GM12801 (cell line): ENCODE results near the gene ZNF236.

Experiments used
- CTCF ChIP-seq: IDR thresholded peaks from one replicate; pipeline ENCODE4 v1.5.1; 2011; ENCODE audit warnings: control low read depth; ENCODE audit not compliant: insufficient read length; ENCODE audit errors: extremely low read depth

Gene ZNF236

GRCh38 chr18:77001041-77001440, 178.7 kb downstream of the ZNF236 start:
- TF ChIP-seq CTCF = no peak

GRCh38 chr18:77001979-77002378, 179.6 kb downstream of the ZNF236 start:
- no peak for TF ChIP-seq CTCF

GRCh38 chr18:77002496-77002895, 180.1 kb downstream of the ZNF236 start:
- TF ChIP-seq CTCF = no peak

GRCh38 chr18:77003316-77003715, 181.0 kb downstream of the ZNF236 start:
- no peak for TF ChIP-seq CTCF

GRCh38 chr18:77004555-77005380, 182.4 kb downstream of the ZNF236 start:
- TF ChIP-seq CTCF = no peak

- TF ChIP-seq CTCF = no peak
These were observed 183.4 kb downstream of the ZNF236 start for GRCh38 chr18:77005651-77006195.

GRCh38 chr18:77006305-77007175, 184.2 kb downstream of the ZNF236 start:
- no peak for TF ChIP-seq CTCF
